Activated CD8-positive, alpha-beta memory T cell treated with anti-CD3 and anti-CD28 coated beads, Interleukin-2, amount 50 U/mL, for 24 hours (primary cell): ENCODE measurements around the gene FNDC7.
"Not testable (repeated sequence)": the region's sequence is repeated elsewhere in the genome, so short reads cannot be mapped to it uniquely, and the experiment has no call there.

ENCODE experiments used
- DNase-seq: peaks from one replicate; pipeline ENCODE4 v3.0.0-alpha.2; 2020; ENCODE audit errors: extremely low read depth

Gene FNDC7

GRCh38 chr1:108712606-108713150 lies at the start of gene FNDC7:
FNDC7 (plus strand) TSS chr1:108712908; CDS start chr1:108712934, 26 bp downstream.
- DNase-seq, result no peak

GRCh38 chr1:108663074-108663473 lies 49.6 kb upstream of the FNDC7 start:
- no peak for DNase-seq

- no peak for DNase-seq
These were observed 48.2 kb upstream of the FNDC7 start for GRCh38 chr1:108664481-108664880.

- DNase-seq, result no peak
These were observed 47.6 kb upstream of the FNDC7 start for GRCh38 chr1:108665067-108665466.

GRCh38 chr1:108665771-108666170 lies 46.9 kb upstream of the FNDC7 start:
- no peak for DNase-seq

- DNase-seq, result not testable (repeated sequence)
These were observed 45.3 kb upstream of the FNDC7 start for GRCh38 chr1:108667422-108667821.

GRCh38 chr1:108668777-108669176 lies 43.9 kb upstream of the FNDC7 start:
- DNase-seq, result no peak

- DNase-seq, result no peak
These were observed 43.0 kb upstream of the FNDC7 start for GRCh38 chr1:108669679-108670078.

- DNase-seq, result no peak
These were observed 42.5 kb upstream of the FNDC7 start for GRCh38 chr1:108670131-108670773.

- DNase-seq, result no peak
These were observed 41.6 kb upstream of the FNDC7 start for GRCh38 chr1:108671143-108671542.

GRCh38 chr1:108678706-108679105 lies 34.0 kb upstream of the FNDC7 start:
- DNase-seq, result no peak

GRCh38 chr1:108679586-108680213 lies 33.0 kb upstream of the FNDC7 start:
- no peak for DNase-seq

- not testable (repeated sequence) for DNase-seq
These were observed 31.0 kb upstream of the FNDC7 start for GRCh38 chr1:108681701-108682100.

- DNase-seq, result no peak
These were observed 27.2 kb upstream of the FNDC7 start for GRCh38 chr1:108685529-108685928.

- no peak for DNase-seq
These were observed 25.9 kb upstream of the FNDC7 start for GRCh38 chr1:108686614-108687313.

GRCh38 chr1:108691128-108691941 lies 21.4 kb upstream of the FNDC7 start:
- DNase-seq, result no peak

GRCh38 chr1:108691942-108692723 lies 20.6 kb upstream of the FNDC7 start, which contains the start of gene PRPF38B:
PRPF38B (plus strand) TSS chr1:108692310; CDS start chr1:108692592, 282 bp downstream.
- DNase-seq, result peak; percentile 90

GRCh38 chr1:108692724-108693655 lies 19.7 kb upstream of the FNDC7 start:
- peak; percentile 20 for DNase-seq

GRCh38 chr1:108695535-108695934 lies 17.2 kb upstream of the FNDC7 start:
- DNase-seq, result no peak
